Suprapubic skin (tissue), 4 donors: ENCODE data around the gene ZDHHC17. TPM values are rescaled to one million over a fixed set of nuclear protein-coding genes. Genes with fewer than 3 reads are reported as not detected.

Source experiments
- DNase-seq, 2 donors: peaks; one replicate each; pipeline ENCODE4 v3.0.0-alpha.2; 2019; ENCODE audit warnings: low spot score in 2 of 2
- H3K27ac ChIP-seq: fragments of 200-600 bp; sonication (generic); one replicate; pipeline ENCODE4 v1.5.1; 2019
- H3K27me3 ChIP-seq: fragments of 200-600 bp; sonication (generic); one replicate; pipeline ENCODE4 v1.5.1; 2019
- H3K36me3 ChIP-seq: fragments of 200-600 bp; sonication (generic); one replicate; pipeline ENCODE4 v1.5.1; 2019
- H3K4me1 ChIP-seq: fragments of 200-600 bp; sonication (generic); one replicate; pipeline ENCODE4 v1.5.1; 2019
- H3K4me3 ChIP-seq: fragments of 200-600 bp; sonication (generic); one replicate; pipeline ENCODE4 v1.5.1; 2019; ENCODE audit warnings: mild to moderate bottlenecking
- H3K9me3 ChIP-seq: fragments of 200-600 bp; sonication (generic); one replicate; pipeline ENCODE4 v1.5.1; 2019
- EP300 ChIP-seq: sonication (generic); formaldehyde crosslinking; IDR thresholded peaks from one replicate; pipeline ENCODE4 v1.6.1; 2017; ENCODE audit warnings: antibody characterized with exemption
- POLR2A ChIP-seq, 2 donors: fragments of 450-650 bp; IDR thresholded peaks; one replicate each; pipeline ENCODE4 v1.6.1; 2017; ENCODE audit warnings: antibody characterized with exemption in 2 of 2, mild to moderate bottlenecking in 2 of 2, moderate library complexity in 2 of 2
- POLR2AphosphoS5 ChIP-seq, 3 donors: sonication (generic); formaldehyde crosslinking; IDR thresholded peaks; one replicate each; pipeline ENCODE4 v1.6.1; 2017; ENCODE audit warnings: antibody characterized with exemption in 3 of 3
- WGBS: methylation state at CpG from one replicate; pipeline ENCODE4 v1.1.5; 2018; 5-methylcytosine and 5-hydroxymethylcytosine counted together
- total RNA-seq, 4 donors: library from RNA; depleted of rRNA; stranded (reverse); fragments of >200 nt; gene quantifications; one replicate each; pipeline ENCODE4 v1.1.0, GENCODE V29; 2016
- TF ChIP-seq, protein P1 (sequence below), 2 donors: fragments of 200-600 bp in 1 of 2; fragments of 450-650 bp in 1 of 2; sonication (generic) in 1 of 2; IDR thresholded peaks; one replicate each; pipeline ENCODE4 v1.5.1; 2016 to 2019; ENCODE audit warnings: antibody characterized with exemption in 2 of 2, mild to moderate bottlenecking in 1 of 2, moderate library complexity in 1 of 2

Gene ZDHHC17
- total RNA-seq, 4 donors from 2014 or later: 10.5 to 54.8 (median 19.9) TPM

DNA sequence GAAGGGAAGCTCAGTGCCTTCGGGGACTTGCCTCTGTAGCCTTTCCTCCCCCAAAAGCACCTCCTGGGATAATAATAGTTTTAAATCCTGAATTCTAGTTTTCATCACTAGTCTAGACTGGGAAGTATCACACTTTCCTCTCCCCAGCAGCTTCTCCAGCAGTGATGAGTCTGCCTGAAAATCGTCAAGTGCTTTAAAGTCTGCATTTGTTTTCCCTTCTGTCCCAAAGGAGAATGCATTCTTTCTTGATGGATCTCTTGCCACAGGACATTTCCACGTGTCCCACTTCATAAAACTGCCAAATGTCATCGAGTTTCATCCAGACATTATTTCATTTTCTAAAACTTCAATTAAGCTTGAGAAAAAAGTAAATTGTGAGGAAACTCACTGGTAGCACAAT lies 99.9 kb downstream of the ZDHHC17 start:
- TF ChIP-seq POLR2AphosphoS5 (IDR thresholded peaks at IDR 0.05) (no peak), POLR2A (IDR thresholded peaks at IDR 0.05) (no peak), EP300 (no peak)
- TF ChIP-seq, protein P1, sequence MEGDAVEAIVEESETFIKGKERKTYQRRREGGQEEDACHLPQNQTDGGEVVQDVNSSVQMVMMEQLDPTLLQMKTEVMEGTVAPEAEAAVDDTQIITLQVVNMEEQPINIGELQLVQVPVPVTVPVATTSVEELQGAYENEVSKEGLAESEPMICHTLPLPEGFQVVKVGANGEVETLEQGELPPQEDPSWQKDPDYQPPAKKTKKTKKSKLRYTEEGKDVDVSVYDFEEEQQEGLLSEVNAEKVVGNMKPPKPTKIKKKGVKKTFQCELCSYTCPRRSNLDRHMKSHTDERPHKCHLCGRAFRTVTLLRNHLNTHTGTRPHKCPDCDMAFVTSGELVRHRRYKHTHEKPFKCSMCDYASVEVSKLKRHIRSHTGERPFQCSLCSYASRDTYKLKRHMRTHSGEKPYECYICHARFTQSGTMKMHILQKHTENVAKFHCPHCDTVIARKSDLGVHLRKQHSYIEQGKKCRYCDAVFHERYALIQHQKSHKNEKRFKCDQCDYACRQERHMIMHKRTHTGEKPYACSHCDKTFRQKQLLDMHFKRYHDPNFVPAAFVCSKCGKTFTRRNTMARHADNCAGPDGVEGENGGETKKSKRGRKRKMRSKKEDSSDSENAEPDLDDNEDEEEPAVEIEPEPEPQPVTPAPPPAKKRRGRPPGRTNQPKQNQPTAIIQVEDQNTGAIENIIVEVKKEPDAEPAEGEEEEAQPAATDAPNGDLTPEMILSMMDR (IDR thresholded peaks at IDR 0.05): no peak
- Histone ChIP-seq H3K27me3 (no peaks in the 10 kb centered on the region), H3K36me3 (no peaks in the 10 kb centered on the region), H3K9me3 (no peaks in the 10 kb centered on the region), H3K27ac (no peak overlapping the region), H3K4me3 (no peak overlapping the region), H3K4me1 (no peaks in the 10 kb centered on the region)
- no peak for DNase-seq
- WGBS: 40% methylated on average over 4 of the region's 4 CpGs

- Histone ChIP-seq H3K27me3 (no peaks in the 10 kb centered on the region), H3K9me3 (no peaks in the 10 kb centered on the region), H3K36me3 (no peaks in the 10 kb centered on the region), H3K4me1 (no peaks in the 10 kb centered on the region), H3K4me3 (no peak overlapping the region), H3K27ac (no peak overlapping the region)
- TF ChIP-seq POLR2AphosphoS5 (IDR thresholded peaks at IDR 0.05): no peak
- WGBS: 85% methylated on average over 2 of the region's 2 CpGs
- DNase-seq: no peak
These were observed 101.0 kb downstream of the ZDHHC17 start for GRCh38 chr12:76864791-76865400.

DNA sequence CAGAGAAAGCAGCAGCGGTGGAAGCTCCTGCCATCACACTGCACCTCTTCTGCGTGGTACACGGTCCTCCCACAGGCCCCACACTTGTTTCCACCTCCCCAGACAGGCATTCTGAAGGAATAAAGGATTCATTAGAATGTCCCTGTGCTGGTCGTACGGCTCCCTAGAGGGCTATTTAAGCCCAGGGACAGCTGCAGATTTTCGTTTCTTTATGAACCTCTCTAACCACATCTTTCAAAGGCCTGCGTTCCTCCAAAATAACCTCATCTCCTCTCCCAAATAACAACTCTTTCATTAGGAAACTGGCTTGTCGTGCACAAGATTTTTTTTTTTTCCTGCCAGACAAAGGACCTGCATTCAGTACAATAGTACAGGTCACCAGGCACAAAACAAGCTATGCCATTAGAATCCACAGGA lies 102.2 kb downstream of the ZDHHC17 start:
- Histone ChIP-seq H3K9me3 (no peaks in the 10 kb centered on the region), H3K27ac (no peak overlapping the region), H3K27me3 (no peaks in the 10 kb centered on the region), H3K4me3 (no peak overlapping the region), H3K36me3 (no peaks in the 10 kb centered on the region), H3K4me1 (no peaks in the 10 kb centered on the region)
- WGBS: 62% methylated on average over 8 of the region's 8 CpGs
- no peak for DNase-seq
- TF ChIP-seq, protein P1 (IDR thresholded peaks at IDR 0.05): no peak
- TF ChIP-seq EP300 (no peak), POLR2A (IDR thresholded peaks at IDR 0.05) (no peak), POLR2AphosphoS5 (IDR thresholded peaks at IDR 0.05) (no peak)

GRCh38 chr12:76866726-76867125 lies 102.8 kb downstream of the ZDHHC17 start:
- Histone ChIP-seq H3K4me1 (no peaks in the 10 kb centered on the region), H3K4me3 (no peak overlapping the region), H3K9me3 (no peaks in the 10 kb centered on the region), H3K27me3 (no peaks in the 10 kb centered on the region), H3K27ac (no peak overlapping the region), H3K36me3 (no peaks in the 10 kb centered on the region)
- WGBS: 70% methylated on average over 8 of the region's 8 CpGs
- no peak for TF ChIP-seq POLR2A (IDR thresholded peaks at IDR 0.05)
- TF ChIP-seq EP300: no peak
- no peak for TF ChIP-seq POLR2AphosphoS5 (IDR thresholded peaks at IDR 0.05)
- TF ChIP-seq, protein P1 (IDR thresholded peaks at IDR 0.05): no peak
- no peak for DNase-seq

- WGBS: 75% methylated on average over 2 of the region's 2 CpGs
- no peaks in the 10 kb centered on the region for H3K27me3 ChIP-seq
- H3K4me1 ChIP-seq: peaks cover 3% of the 10 kb centered on the region
- no peak overlapping the region for H3K4me3 ChIP-seq
- TF ChIP-seq EP300: no peak
- TF ChIP-seq, protein P1 (IDR thresholded peaks at IDR 0.05): no peak
- no peak for TF ChIP-seq POLR2A (IDR thresholded peaks at IDR 0.05)
- TF ChIP-seq POLR2AphosphoS5 (IDR thresholded peaks at IDR 0.05): no peak
- no peak overlapping the region for H3K27ac ChIP-seq
- DNase-seq: no peak
- no peaks in the 10 kb centered on the region for H3K9me3 ChIP-seq
- no peaks in the 10 kb centered on the region for H3K36me3 ChIP-seq
These were observed 107.2 kb downstream of the ZDHHC17 start for GRCh38 chr12:76871082-76871481.

- no peak for DNase-seq
- peaks cover 3% of the 10 kb centered on the region for H3K4me1 ChIP-seq
- H3K27ac ChIP-seq: no peak overlapping the region
- WGBS: 54% methylated on average over 3 of the region's 3 CpGs
- no peaks in the 10 kb centered on the region for H3K36me3 ChIP-seq
- H3K9me3 ChIP-seq: no peaks in the 10 kb centered on the region
- TF ChIP-seq, protein P1 (IDR thresholded peaks at IDR 0.05): no peak
- TF ChIP-seq POLR2AphosphoS5 (IDR thresholded peaks at IDR 0.05): no peak
- H3K4me3 ChIP-seq: no peak overlapping the region
- no peaks in the 10 kb centered on the region for H3K27me3 ChIP-seq
These were observed 107.8 kb downstream of the ZDHHC17 start for GRCh38 chr12:76871742-76872141.
